Prostate gland (tissue), 2 donors: ENCODE results near the gene CNTNAP3.
"Not testable (repeated sequence)": the region's sequence is repeated elsewhere in the genome, so short reads cannot be mapped to it uniquely, and the experiment has no call there.

Experiments used
- CTCF ChIP-seq, 4 experiments: fragments of 200-600 bp in 2 of 4; fragments of 450-650 bp in 2 of 4; sonication (generic) in 2 of 4; IDR thresholded peaks; 1 replicate in 3 of 4; 2 replicates in 1 of 4; pipeline ENCODE4 v1.5.1; 2016 to 2019; ENCODE audit warnings: antibody characterized with exemption in 4 of 4, mild to moderate bottlenecking in 2 of 4, moderate library complexity in 2 of 4
- POLR2A ChIP-seq: fragments of 450-650 bp; IDR thresholded peaks from one replicate; pipeline ENCODE4 v1.6.1; 2016; ENCODE audit warnings: antibody characterized with exemption, mild to moderate bottlenecking

GRCh38 chr9:39041774-39042173 lies 246.2 kb downstream of the CNTNAP3 start:
- TF ChIP-seq CTCF (IDR thresholded peaks at IDR 0.05); POLR2A: not testable (repeated sequence)
